ENCODE data around the gene THNSL1.

The THNSL1 gene

DNA sequence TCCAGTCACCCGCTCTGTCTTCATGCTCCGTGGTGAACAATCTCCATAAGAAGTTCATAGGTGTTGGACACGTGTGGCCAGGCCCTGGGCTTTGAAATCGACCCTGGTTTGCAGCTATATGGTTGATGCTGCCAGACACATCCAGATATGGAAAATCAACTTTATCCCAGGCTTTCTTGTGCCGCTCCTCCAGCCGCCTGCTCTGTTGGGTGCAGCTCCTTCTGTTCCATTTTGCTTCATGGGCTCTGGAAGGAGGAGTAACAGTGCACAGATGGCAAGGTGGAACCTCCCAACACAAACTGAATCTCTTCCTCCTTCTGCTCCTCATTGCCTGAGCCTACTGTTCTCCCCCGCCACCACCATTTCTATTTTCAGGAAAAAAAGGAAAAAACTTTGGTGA is 44.7 kb downstream of the THNSL1 start:
- DNase-seq, result no peak

- no peak for DNase-seq
Observed at GRCh38 chr10:25061711-25062449, 45.5 kb downstream of the THNSL1 start.

GRCh38 chr10:25063157-25063556 is 46.7 kb downstream of the THNSL1 start:
- no peak for DNase-seq

GRCh38 chr10:25063644-25064043 is 47.2 kb downstream of the THNSL1 start:
- no peak for DNase-seq

GRCh38 chr10:25064401-25064800 is 48.0 kb downstream of the THNSL1 start:
- DNase-seq, result no peak

DNA sequence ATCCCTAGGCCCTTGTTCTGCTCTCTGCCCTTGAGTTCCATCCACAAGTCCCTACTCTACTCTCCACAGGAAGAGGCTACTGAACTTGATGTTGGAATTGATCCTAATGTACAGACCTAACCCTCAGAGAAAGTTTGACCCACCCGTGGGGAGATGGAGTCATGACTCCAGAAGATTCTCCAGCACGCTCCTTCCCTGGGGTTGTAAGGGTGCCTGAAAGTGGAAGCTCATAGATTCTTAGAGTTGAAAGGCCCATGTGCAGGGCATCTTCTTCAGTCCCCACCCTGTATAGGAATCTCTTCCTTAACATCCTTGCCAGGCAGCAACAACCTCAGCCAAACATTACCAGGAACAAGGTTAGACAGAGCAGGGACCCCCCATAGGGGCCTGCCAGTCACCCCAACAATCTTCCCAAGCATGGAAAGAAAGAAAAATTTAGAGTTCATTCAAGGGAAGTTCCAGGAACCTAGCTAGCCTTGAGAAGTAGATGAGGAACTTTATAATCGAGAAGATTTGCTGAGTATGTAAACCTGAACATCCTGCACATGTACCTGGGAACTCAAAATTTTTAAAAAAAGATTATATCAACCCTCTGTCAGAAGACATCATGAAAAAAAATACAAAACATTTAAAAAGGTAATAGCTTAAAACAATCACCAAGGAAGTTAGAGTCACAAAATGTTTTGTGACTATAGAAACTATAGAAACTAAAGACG is 49.5 kb downstream of the THNSL1 start:
- DNase-seq, result no peak

- no peak for DNase-seq
Observed at GRCh38 chr10:25068152-25069058, 52.0 kb downstream of the THNSL1 start.

DNA sequence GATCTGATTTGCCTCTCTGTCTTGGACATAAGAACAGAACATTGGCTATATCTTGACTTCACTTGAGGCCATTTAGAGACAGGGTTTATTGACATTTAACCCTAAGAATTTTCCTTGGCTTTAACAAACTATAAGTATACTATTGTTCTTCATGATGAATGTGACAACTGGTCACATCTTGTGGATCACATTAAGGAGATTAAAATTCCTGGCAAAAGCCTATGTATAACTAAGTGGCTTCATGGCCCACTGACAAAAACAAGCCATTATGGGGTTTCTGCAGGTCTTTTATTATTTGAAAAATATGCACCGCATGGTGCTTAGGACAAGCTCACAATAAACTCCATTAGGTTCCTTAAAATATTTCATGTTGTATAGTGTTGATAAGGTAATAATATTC is 54.8 kb downstream of the THNSL1 start:
- no peak for DNase-seq

GRCh38 chr10:25072786-25073185 is 56.4 kb downstream of the THNSL1 start:
- DNase-seq, result no peak

- no peak for DNase-seq
Observed at GRCh38 chr10:25075825-25076224, 59.4 kb downstream of the THNSL1 start.
